ENCODE data around the gene KDF1.

DNA sequence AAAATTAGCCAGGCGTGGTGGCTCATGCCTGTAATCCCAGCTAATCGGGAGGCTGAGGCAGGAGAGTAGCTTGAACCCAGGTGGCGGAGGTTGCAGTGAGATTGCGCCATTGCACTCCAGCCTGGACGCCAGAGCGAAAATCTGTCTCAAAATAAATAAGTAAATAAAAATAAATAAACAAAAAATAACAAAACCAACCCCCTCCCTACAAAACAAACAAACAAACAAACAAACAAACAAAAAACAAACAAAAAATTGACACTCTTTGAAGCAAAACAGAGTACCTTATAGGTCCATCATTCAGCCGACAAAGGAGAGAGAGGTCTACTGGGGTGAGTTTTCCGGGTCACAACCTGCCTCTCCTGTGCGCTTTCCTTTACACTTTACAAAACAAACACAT lies 5.4 kb upstream of the KDF1 start:
- TF ChIP-seq ARNTL (CRISPR knock-in tag; IDR thresholded peaks at IDR 0.05): no peak
- TF ChIP-seq, protein P1, sequence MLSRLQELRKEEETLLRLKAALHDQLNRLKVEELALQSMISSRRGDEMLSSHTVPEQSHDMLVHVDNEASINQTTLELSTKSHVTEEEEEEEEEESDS (CRISPR knock-in tag; IDR thresholded peaks at IDR 0.05; ENCODE audit: borderline replicate concordance): no peak
